Measurements from ENCODE around the gene LPAR5.

LPAR5 gene
- 2.0 to 6.5 reads per million in 2 experiments for total RNA-seq

GRCh38 chr12:6635856-6636531 lies at the start of gene LPAR5:
Gene LPAR5 (minus strand): TSS chr12:6635959. CDS start chr12:6621248, 14,711 bp downstream.
- no peak for DNase-seq (ENCODE audit: low read depth)

GRCh38 chr12:6684609-6685008 lies 48.9 kb upstream of the LPAR5 start:
- DNase-seq (ENCODE audit: low read depth), result no peak

- DNase-seq (ENCODE audit: low read depth), result no peak
Observed at GRCh38 chr12:6676962-6677361, 41.2 kb upstream of the LPAR5 start.

GRCh38 chr12:6672143-6672542 lies 36.4 kb upstream of the LPAR5 start:
- DNase-seq (ENCODE audit: low read depth), result no peak

GRCh38 chr12:6667559-6668210 lies 31.9 kb upstream of the LPAR5 start:
- DNase-seq (ENCODE audit: low read depth), result no peak

GRCh38 chr12:6666211-6666610 lies 30.5 kb upstream of the LPAR5 start:
- DNase-seq (ENCODE audit: low read depth), result no peak

GRCh38 chr12:6664902-6665301 lies 29.1 kb upstream of the LPAR5 start:
- DNase-seq (ENCODE audit: low read depth), result no peak

GRCh38 chr12:6662906-6663742 lies 27.4 kb upstream of the LPAR5 start, which contains the start of gene ING4:
Gene ING4 (minus strand): TSS chr12:6663119. CDS start chr12:6663101, 18 bp downstream.
- DNase-seq (ENCODE audit: low read depth), result peak; percentile 96

GRCh38 chr12:6662602-6662905 lies 26.8 kb upstream of the LPAR5 start:
- no peak for DNase-seq (ENCODE audit: low read depth)

- DNase-seq (ENCODE audit: low read depth), result no peak
Observed at GRCh38 chr12:6653987-6654386, 18.2 kb upstream of the LPAR5 start.

GRCh38 chr12:6653342-6653741 lies 17.6 kb upstream of the LPAR5 start:
- DNase-seq (ENCODE audit: low read depth), result no peak

GRCh38 chr12:6652391-6652790 lies 16.6 kb upstream of the LPAR5 start:
- no peak for DNase-seq (ENCODE audit: low read depth)

GRCh38 chr12:6650832-6651231 lies 15.1 kb upstream of the LPAR5 start:
- DNase-seq (ENCODE audit: low read depth), result no peak

- DNase-seq (ENCODE audit: low read depth), result no peak
Observed at GRCh38 chr12:6647083-6647604, 11.4 kb upstream of the LPAR5 start, which contains the start of gene ACRBP. Gene ACRBP (minus strand): TSS chr12:6647432. CDS start chr12:6647366, 66 bp downstream.

GRCh38 chr12:6646276-6647082 lies 10.7 kb upstream of the LPAR5 start:
- DNase-seq (ENCODE audit: low read depth), result no peak

- no peak for DNase-seq (ENCODE audit: low read depth)
Observed at GRCh38 chr12:6644903-6645302, 9.1 kb upstream of the LPAR5 start.

- no peak for DNase-seq (ENCODE audit: low read depth)
Observed at GRCh38 chr12:6644257-6644596, 8.5 kb upstream of the LPAR5 start.

GRCh38 chr12:6643569-6644256 lies 8.0 kb upstream of the LPAR5 start:
- no peak for DNase-seq (ENCODE audit: low read depth)

GRCh38 chr12:6641131-6641530 lies 5.4 kb upstream of the LPAR5 start:
- no peak for DNase-seq (ENCODE audit: low read depth)

- DNase-seq (ENCODE audit: low read depth), result no peak
Observed at GRCh38 chr12:6640497-6640896, 4.7 kb upstream of the LPAR5 start.

- no peak for DNase-seq (ENCODE audit: low read depth)
Observed at GRCh38 chr12:6639151-6639801, 3.5 kb upstream of the LPAR5 start.
